Liver (tissue), 9 donors: ENCODE measurements around the gene EHMT1. TPM values are rescaled to one million over a fixed set of nuclear protein-coding genes. Genes with fewer than 3 reads are reported as not detected.

Experiments used
- DNase-seq: peaks from one replicate; pipeline ENCODE4 v3.0.0-alpha.2; 2017; ENCODE audit warnings: low spot score
- H3K27ac ChIP-seq, 2 donors: one replicate each; pipeline ENCODE4 v1.7.0; 2013; ENCODE audit warnings: inconsistent platforms in 2 of 2, low read length in 2 of 2, control low read depth in 1 of 2, low read depth in 1 of 2, mild to moderate bottlenecking in 1 of 2
- H3K27me3 ChIP-seq, 4 donors: one replicate each; pipeline versions ENCODE4 v1.6.1 to v1.7.0; 2013; ENCODE audit warnings: low read length in 3 of 4, inconsistent platforms in 1 of 4, mild to moderate bottlenecking in 1 of 4, moderate library complexity in 1 of 4; ENCODE audit not compliant: control insufficient read depth in 4 of 4, insufficient read depth in 4 of 4
- H3K36me3 ChIP-seq, 4 donors: one replicate each; pipeline versions ENCODE4 v1.6.1 to v1.7.0; 2013; ENCODE audit warnings: low read length in 3 of 4, mild to moderate bottlenecking in 3 of 4, low read depth in 1 of 4, moderate library complexity in 1 of 4; ENCODE audit not compliant: control insufficient read depth in 4 of 4, insufficient read depth in 3 of 4
- H3K4me1 ChIP-seq, 4 donors: one replicate each; pipeline versions ENCODE4 v1.6.1 to v1.7.0; 2013; ENCODE audit warnings: low read length in 3 of 4, mild to moderate bottlenecking in 3 of 4, moderate library complexity in 1 of 4; ENCODE audit not compliant: control insufficient read depth in 4 of 4, insufficient read depth in 4 of 4
- H3K4me3 ChIP-seq, 3 donors: one replicate each; pipeline versions ENCODE4 v1.6.1 to v1.7.0; 2013; ENCODE audit warnings: low read length in 3 of 3, control low read depth in 1 of 3, low read depth in 1 of 3, mild to moderate bottlenecking in 1 of 3
- H3K9ac ChIP-seq, 2 donors: one replicate each; pipeline ENCODE4 v1.7.0; 2013; ENCODE audit warnings: low read length in 2 of 2, mild to moderate bottlenecking in 2 of 2, moderate library complexity in 2 of 2, control low read depth in 1 of 2, low read depth in 1 of 2
- H3K9me3 ChIP-seq, 4 donors: one replicate each; pipeline versions ENCODE4 v1.6.1 to v1.7.0; 2013; ENCODE audit warnings: low read length in 3 of 4; ENCODE audit not compliant: control insufficient read depth in 4 of 4
- FOXA2 ChIP-seq: IDR thresholded peaks from 2 replicates; pipeline ENCODE4 v1.6.1; 2016; ENCODE audit warnings: antibody characterized with exemption
- GABPA ChIP-seq, 2 donors: IDR thresholded peaks in 1 of 2; conservative IDR thresholded peaks in 1 of 2; 2 replicates each; pipeline ENCODE4 v1.6.1; 2016; ENCODE audit warnings: antibody characterized with exemption in 2 of 2, mild to moderate bottlenecking in 1 of 2, moderate library complexity in 1 of 2
- HNF4A ChIP-seq, 2 donors: conservative IDR thresholded peaks; 2 replicates each; pipeline ENCODE4 v1.6.1; 2016; ENCODE audit warnings: antibody characterized with exemption in 2 of 2, mild to moderate bottlenecking in 2 of 2
- HNF4G ChIP-seq: IDR thresholded peaks from 2 replicates; pipeline ENCODE4 v1.6.1; 2016; ENCODE audit warnings: antibody characterized with exemption
- NR2F2 ChIP-seq: IDR thresholded peaks from 2 replicates; pipeline ENCODE4 v1.6.1; 2016; ENCODE audit warnings: antibody characterized with exemption
- RAD21 ChIP-seq, 2 donors: IDR thresholded peaks; 2 replicates each; pipeline ENCODE4 v1.6.1; 2016; ENCODE audit warnings: antibody characterized with exemption in 2 of 2, mild to moderate bottlenecking in 2 of 2
- RXRA ChIP-seq, 2 donors: IDR thresholded peaks; 2 replicates each; pipeline ENCODE4 v1.6.1; 2017 to 2018; ENCODE audit warnings: antibody characterized with exemption in 2 of 2, mild to moderate bottlenecking in 1 of 2
- SP1 ChIP-seq: IDR thresholded peaks from 2 replicates; pipeline ENCODE4 v1.6.1; 2018; ENCODE audit warnings: antibody characterized with exemption, mild to moderate bottlenecking
- TAF1 ChIP-seq: conservative IDR thresholded peaks from 2 replicates; pipeline ENCODE4 v1.6.1; 2016; ENCODE audit warnings: antibody characterized with exemption, mild to moderate bottlenecking
- YY1 ChIP-seq: IDR thresholded peaks from 2 replicates; pipeline ENCODE4 v1.6.1; 2016; ENCODE audit warnings: antibody characterized with exemption, mild to moderate bottlenecking
- WGBS: extraction: QIAGEN DNeasy Blood & Tissue Kit; methylation state at CpG from one replicate; pipeline ENCODE4 v1.1.7; 2013; 5-methylcytosine and 5-hydroxymethylcytosine counted together
- polyA plus RNA-seq, 2 donors: library from polyadenylated mRNA; stranded (reverse) in 1 of 2; unstranded in 1 of 2; fragments of 200-250 nt in 1 of 2; fragments of >200 nt in 1 of 2; fragmentation: Nextera tagmentation in 1 of 2; extraction: Ambion mirVana in 1 of 2; gene quantifications; one replicate each; pipeline versions ENCODE4 v1.2.1 to v1.2.3, GENCODE V29; 2013 to 2015
- total RNA-seq, 2 donors: library from RNA; depleted of rRNA; stranded (reverse); fragments of >200 nt; gene quantifications; one replicate each; pipeline ENCODE4 v1.2.3, GENCODE V29; 2014
- TF ChIP-seq, protein P1 (sequence below): IDR thresholded peaks from 2 replicates; pipeline ENCODE4 v1.6.1; 2016; ENCODE audit warnings: antibody characterized with exemption
- TF ChIP-seq, protein P2 (sequence below): IDR thresholded peaks from 2 replicates; pipeline ENCODE4 v1.6.1; 2016; ENCODE audit warnings: antibody characterized with exemption, mild to moderate bottlenecking
- TF ChIP-seq, protein P3 (sequence below): IDR thresholded peaks from 2 replicates; pipeline ENCODE4 v1.6.1; 2016; ENCODE audit warnings: antibody characterized with exemption
- TF ChIP-seq, protein P4 (sequence below): IDR thresholded peaks from 2 replicates; pipeline ENCODE4 v1.6.1; 2016; ENCODE audit warnings: antibody characterized with exemption
- donor health status: healthy.
- donor health status: healthy.
- donor health status: healthy.
- donor health status: healthy.
- donor health status: healthy.

EHMT1 gene
- total and polyA plus RNA-seq, 4 donors = 16.1 to 48.2 (median 27.3) TPM

DNA sequence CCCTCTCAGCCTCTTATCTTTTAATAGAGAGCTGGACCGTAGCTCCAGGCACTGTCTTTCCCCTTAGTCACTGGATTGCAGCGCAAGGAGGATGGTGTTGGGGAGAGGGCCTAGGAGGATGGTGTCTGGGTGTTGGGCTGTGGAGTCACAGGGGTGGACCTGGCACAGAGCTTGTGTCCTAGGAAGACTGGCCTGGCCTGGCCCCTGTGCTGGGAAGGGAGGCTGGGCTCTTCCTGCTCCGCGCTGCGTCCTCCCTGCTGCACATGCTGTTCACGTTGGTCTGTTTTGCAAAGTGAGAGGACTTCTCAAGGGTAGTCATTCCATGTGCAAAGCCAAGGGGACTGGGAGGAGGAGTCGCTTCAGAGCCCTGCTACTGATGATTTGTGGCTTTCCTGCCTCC, 123.9 kb downstream of the EHMT1 start:
- Histone ChIP-seq H3K36me3 (peaks cover 0 to 22% (median 10%) of the 10 kb centered on the region in 4 donors), H3K9ac (no peak overlapping the region), H3K9me3 (no peaks in the 10 kb centered on the region), H3K27me3 (no peaks in the 10 kb centered on the region), H3K4me3 (no peak overlapping the region), H3K4me1 (peaks cover 7 to 14% (median 10%) of the 10 kb centered on the region in 4 donors), H3K27ac (no peak overlapping the region)
- DNase-seq = no peak
- TF ChIP-seq, protein P1, sequence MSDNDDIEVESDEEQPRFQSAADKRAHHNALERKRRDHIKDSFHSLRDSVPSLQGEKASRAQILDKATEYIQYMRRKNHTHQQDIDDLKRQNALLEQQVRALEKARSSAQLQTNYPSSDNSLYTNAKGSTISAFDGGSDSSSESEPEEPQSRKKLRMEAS = no peak
- TF ChIP-seq FOXA2 = no peak
- TF ChIP-seq SP1 = no peak
- TF ChIP-seq, protein P2, sequence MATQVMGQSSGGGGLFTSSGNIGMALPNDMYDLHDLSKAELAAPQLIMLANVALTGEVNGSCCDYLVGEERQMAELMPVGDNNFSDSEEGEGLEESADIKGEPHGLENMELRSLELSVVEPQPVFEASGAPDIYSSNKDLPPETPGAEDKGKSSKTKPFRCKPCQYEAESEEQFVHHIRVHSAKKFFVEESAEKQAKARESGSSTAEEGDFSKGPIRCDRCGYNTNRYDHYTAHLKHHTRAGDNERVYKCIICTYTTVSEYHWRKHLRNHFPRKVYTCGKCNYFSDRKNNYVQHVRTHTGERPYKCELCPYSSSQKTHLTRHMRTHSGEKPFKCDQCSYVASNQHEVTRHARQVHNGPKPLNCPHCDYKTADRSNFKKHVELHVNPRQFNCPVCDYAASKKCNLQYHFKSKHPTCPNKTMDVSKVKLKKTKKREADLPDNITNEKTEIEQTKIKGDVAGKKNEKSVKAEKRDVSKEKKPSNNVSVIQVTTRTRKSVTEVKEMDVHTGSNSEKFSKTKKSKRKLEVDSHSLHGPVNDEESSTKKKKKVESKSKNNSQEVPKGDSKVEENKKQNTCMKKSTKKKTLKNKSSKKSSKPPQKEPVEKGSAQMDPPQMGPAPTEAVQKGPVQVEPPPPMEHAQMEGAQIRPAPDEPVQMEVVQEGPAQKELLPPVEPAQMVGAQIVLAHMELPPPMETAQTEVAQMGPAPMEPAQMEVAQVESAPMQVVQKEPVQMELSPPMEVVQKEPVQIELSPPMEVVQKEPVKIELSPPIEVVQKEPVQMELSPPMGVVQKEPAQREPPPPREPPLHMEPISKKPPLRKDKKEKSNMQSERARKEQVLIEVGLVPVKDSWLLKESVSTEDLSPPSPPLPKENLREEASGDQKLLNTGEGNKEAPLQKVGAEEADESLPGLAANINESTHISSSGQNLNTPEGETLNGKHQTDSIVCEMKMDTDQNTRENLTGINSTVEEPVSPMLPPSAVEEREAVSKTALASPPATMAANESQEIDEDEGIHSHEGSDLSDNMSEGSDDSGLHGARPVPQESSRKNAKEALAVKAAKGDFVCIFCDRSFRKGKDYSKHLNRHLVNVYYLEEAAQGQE = no peak
- no peak for TF ChIP-seq RXRA (IDR thresholded peaks at IDR 0.05)
- TF ChIP-seq HNF4G = no peak
- 85% methylated on average over 7 of the region's 7 CpGs for WGBS

DNA sequence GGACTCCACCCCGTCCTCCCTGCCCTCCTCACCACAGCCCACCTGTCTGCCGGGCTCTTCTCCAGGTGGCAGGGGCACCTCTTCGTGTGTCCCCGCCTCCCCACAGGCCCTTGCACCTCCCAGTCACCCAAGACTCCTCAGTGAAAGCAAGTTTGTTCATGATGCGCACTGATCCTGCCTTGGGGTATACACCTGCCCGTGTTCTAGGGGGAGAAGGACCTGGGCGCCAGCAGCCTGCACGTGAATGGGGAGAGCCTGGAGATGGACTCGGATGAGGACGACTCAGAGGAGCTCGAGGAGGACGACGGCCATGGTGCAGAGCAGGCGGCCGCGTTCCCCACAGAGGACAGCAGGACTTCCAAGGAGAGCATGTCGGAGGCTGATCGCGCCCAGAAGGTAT, 124.9 kb downstream of the EHMT1 start:
- no peak overlapping the region for H3K27ac ChIP-seq
- WGBS = 96% methylated on average over 19 of the region's 19 CpGs
- no peak overlapping the region for H3K4me3 ChIP-seq
- H3K4me1 ChIP-seq = peaks cover 7 to 14% (median 10%) of the 10 kb centered on the region in 4 donors
- no peak for DNase-seq
- H3K9me3 ChIP-seq = no peaks in the 10 kb centered on the region
- TF ChIP-seq HNF4G = no peak
- TF ChIP-seq, protein P2 = no peak
- TF ChIP-seq, protein P3, sequence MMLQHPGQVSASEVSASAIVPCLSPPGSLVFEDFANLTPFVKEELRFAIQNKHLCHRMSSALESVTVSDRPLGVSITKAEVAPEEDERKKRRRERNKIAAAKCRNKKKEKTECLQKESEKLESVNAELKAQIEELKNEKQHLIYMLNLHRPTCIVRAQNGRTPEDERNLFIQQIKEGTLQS = no peak
- TF ChIP-seq TAF1 = no peak
- no peak for TF ChIP-seq RAD21 (IDR thresholded peaks at IDR 0.05)
- TF ChIP-seq RXRA (IDR thresholded peaks at IDR 0.05) = no peak
- TF ChIP-seq HNF4A (conservative IDR thresholded peaks at IDR 0.05) = no peak
- TF ChIP-seq YY1 = no peak
- TF ChIP-seq GABPA (IDR thresholded peaks at IDR 0.05 in 1 of 2, conservative IDR thresholded peaks at IDR 0.05 in 1 of 2) = no peak
- TF ChIP-seq, protein P4, sequence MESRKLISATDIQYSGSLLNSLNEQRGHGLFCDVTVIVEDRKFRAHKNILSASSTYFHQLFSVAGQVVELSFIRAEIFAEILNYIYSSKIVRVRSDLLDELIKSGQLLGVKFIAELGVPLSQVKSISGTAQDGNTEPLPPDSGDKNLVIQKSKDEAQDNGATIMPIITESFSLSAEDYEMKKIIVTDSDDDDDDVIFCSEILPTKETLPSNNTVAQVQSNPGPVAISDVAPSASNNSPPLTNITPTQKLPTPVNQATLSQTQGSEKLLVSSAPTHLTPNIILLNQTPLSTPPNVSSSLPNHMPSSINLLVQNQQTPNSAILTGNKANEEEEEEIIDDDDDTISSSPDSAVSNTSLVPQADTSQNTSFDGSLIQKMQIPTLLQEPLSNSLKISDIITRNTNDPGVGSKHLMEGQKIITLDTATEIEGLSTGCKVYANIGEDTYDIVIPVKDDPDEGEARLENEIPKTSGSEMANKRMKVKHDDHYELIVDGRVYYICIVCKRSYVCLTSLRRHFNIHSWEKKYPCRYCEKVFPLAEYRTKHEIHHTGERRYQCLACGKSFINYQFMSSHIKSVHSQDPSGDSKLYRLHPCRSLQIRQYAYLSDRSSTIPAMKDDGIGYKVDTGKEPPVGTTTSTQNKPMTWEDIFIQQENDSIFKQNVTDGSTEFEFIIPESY = no peak
- TF ChIP-seq NR2F2 = no peak
- peaks cover 0 to 21% (median 10%) of the 10 kb centered on the region in 4 donors for H3K36me3 ChIP-seq
- no peak overlapping the region for H3K9ac ChIP-seq
- no peaks in the 10 kb centered on the region for H3K27me3 ChIP-seq
